Measurements from ENCODE around the gene SPATA22. TPM values are rescaled to one million over a fixed set of nuclear protein-coding genes. Genes with fewer than 3 reads are reported as not detected.

The SPATA22 gene
- total and polyA plus RNA-seq, 12 donors = 0.13 to 3.8 (median 1.00) TPM; not detected in 4

DNA sequence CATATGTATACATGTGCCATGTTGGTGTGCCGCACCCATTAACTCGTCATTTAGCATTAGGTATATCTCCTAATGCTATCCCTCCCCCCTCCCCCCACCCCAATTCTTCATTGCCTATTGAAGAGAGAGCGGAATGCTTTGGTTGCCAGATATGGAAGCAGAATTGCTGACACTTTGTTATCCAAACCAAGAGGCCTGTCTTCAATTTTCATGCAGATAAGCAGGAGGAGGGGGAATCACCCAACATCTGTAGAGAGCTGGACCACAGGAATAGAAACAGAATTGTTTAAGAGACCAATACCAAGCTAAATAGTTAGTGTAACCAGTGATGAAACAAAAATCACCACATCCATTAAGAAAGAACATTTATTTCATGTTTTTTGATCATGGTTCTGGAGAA lies 11.2 kb upstream of the SPATA22 start:
- intact Hi-C loops (cut with DNase I) = no loop called here
- H3K9me3 ChIP-seq (replicated peaks in 1 of 3) = no peaks in the 10 kb centered on the region
- DNase-seq = no peak
- 27 to 72% (median 63%) methylated on average over 3 of the region's 3 CpGs for WGBS, 4 donors
- no peaks in the 10 kb centered on the region for H3K36me3 ChIP-seq (replicated peaks in 1 of 2)
- H3K27ac ChIP-seq = no peak overlapping the region
- H3K4me1 ChIP-seq (replicated peaks in 1 of 2) = no peaks in the 10 kb centered on the region
- no peak overlapping the region for H3K4me3 ChIP-seq
- TF ChIP-seq, protein P1, sequence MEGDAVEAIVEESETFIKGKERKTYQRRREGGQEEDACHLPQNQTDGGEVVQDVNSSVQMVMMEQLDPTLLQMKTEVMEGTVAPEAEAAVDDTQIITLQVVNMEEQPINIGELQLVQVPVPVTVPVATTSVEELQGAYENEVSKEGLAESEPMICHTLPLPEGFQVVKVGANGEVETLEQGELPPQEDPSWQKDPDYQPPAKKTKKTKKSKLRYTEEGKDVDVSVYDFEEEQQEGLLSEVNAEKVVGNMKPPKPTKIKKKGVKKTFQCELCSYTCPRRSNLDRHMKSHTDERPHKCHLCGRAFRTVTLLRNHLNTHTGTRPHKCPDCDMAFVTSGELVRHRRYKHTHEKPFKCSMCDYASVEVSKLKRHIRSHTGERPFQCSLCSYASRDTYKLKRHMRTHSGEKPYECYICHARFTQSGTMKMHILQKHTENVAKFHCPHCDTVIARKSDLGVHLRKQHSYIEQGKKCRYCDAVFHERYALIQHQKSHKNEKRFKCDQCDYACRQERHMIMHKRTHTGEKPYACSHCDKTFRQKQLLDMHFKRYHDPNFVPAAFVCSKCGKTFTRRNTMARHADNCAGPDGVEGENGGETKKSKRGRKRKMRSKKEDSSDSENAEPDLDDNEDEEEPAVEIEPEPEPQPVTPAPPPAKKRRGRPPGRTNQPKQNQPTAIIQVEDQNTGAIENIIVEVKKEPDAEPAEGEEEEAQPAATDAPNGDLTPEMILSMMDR (IDR thresholded peaks at IDR 0.05) = no peak
- TF ChIP-seq POLR2A (IDR thresholded peaks at IDR 0.05) = no peak
- no peaks in the 10 kb centered on the region for H3K27me3 ChIP-seq

GRCh38 chr17:3479988-3480387 lies 8.4 kb upstream of the SPATA22 start:
- TF ChIP-seq POLR2A (IDR thresholded peaks at IDR 0.05) = no peak
- TF ChIP-seq, protein P1 (IDR thresholded peaks at IDR 0.05) = no peak
- 73 to 90% (median 82%) methylated on average over 3 of the region's 3 CpGs for WGBS, 4 donors
- intact Hi-C loops (cut with DNase I) = no loop called here
- no peaks in the 10 kb centered on the region for H3K9me3 ChIP-seq (replicated peaks in 1 of 3)
- H3K4me3 ChIP-seq = no peak overlapping the region
- H3K36me3 ChIP-seq (replicated peaks in 1 of 2) = no peaks in the 10 kb centered on the region
- H3K27me3 ChIP-seq = no peaks in the 10 kb centered on the region
- H3K4me1 ChIP-seq (replicated peaks in 1 of 2) = no peaks in the 10 kb centered on the region
- no peak overlapping the region for H3K27ac ChIP-seq
- DNase-seq = no peak

DNA sequence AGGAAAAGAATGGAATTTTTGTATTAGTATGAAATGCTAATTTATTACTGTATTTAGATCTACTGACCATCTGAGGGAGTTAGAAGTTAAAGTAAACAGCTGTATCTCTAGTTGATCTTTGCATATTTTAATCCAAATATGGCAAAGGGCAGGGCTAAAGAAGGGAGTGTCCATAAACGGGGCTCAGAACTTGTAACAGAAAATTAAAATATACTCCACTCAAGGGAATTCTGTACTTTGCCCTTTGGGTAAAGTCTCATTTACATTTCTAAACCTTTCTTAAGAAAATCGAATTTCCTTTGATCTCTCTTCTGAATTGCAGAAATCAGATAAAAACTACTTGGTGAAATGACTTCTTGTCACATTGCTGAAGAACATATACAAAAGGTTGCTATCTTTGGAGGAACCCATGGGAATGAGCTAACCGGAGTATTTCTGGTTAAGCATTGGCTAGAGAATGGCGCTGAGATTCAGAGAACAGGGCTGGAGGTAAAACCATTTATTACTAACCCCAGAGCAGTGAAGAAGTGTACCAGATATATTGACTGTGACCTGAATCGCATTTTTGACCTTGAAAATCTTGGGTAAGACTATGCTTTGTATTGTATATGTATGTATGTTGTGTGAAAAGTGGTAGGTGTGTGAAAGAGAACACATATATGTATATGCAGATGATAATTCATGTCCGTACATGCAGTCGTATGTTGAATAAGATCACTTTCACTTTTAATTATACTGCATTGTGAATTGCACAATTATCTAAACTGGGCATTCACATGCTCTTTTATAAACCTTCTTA lies 4.4 kb upstream of the SPATA22 start, which contains the start of gene ASPA:
Gene ASPA (plus strand): TSS at position 186 of the 799 bp plus-strand sequence. CDS start 163 bp downstream, at position 349.
- Histone ChIP-seq H3K4me3 (peak within 1 kb of the TSS in 1 of 4 donors; percentile 59), H3K36me3 (replicated peaks in 1 of 2) (no peaks in the 10 kb centered on the region), H3K27me3 (no peaks in the 10 kb centered on the region), H3K27ac (peak within 1 kb of the TSS in 3 of 5 donors; percentile 14 to 63 (median 29)), H3K4me1 (replicated peaks in 1 of 2) (no peaks in the 10 kb centered on the region), H3K9me3 (replicated peaks in 1 of 3) (no peaks in the 10 kb centered on the region)
- no peak for DNase-seq
- intact Hi-C loops (cut with DNase I) = no loop called here
- WGBS, 4 donors = 35 to 41% (median 40%) methylated on average over 7 of the region's 7 CpGs
- no peak for TF ChIP-seq POLR2A (IDR thresholded peaks at IDR 0.05)
- TF ChIP-seq, protein P1 (IDR thresholded peaks at IDR 0.05) = no peak

GRCh38 chr17:3475251-3475685 lies 3.6 kb upstream of the SPATA22 start:
- no peak for TF ChIP-seq POLR2A (IDR thresholded peaks at IDR 0.05)
- TF ChIP-seq, protein P1 (IDR thresholded peaks at IDR 0.05) = no peak
- H3K9me3 ChIP-seq (replicated peaks in 1 of 3) = no peaks in the 10 kb centered on the region
- intact Hi-C loops (cut with DNase I) = no loop called here
- H3K4me3 ChIP-seq = peak overlapping the region in 1 of 4 donors; percentile 59
- 64 to 84% (median 73%) methylated on average over 4 of the region's 4 CpGs for WGBS, 4 donors
- H3K27me3 ChIP-seq = no peaks in the 10 kb centered on the region
- H3K36me3 ChIP-seq (replicated peaks in 1 of 2) = no peaks in the 10 kb centered on the region
- peak overlapping the region in 1 of 5 donors; percentile 40 for H3K27ac ChIP-seq
- H3K4me1 ChIP-seq (replicated peaks in 1 of 2) = no peaks in the 10 kb centered on the region
- no peak for DNase-seq

Data from adrenal gland (tissue), 12 donors.